Hepatocyte (in vitro differentiated cells): ENCODE results near the gene OGDHL. TPM values are rescaled to one million over a fixed set of nuclear protein-coding genes. Genes with fewer than 3 reads are reported as not detected.

Experiments used
- DNase-seq: peaks from one replicate; pipeline ENCODE4 v3.0.0-alpha.2; 2016; ENCODE audit warnings: low spot score
- H2AFZ ChIP-seq: fragments of 200-600 bp; sonication (generic); 2 replicates; pipeline ENCODE4 v1.6.0; 2016; ENCODE audit warnings: antibody characterized with exemption, mild to moderate bottlenecking
- H3K27ac ChIP-seq: fragments of 200-600 bp; sonication (generic); 2 replicates; pipeline ENCODE4 v1.5.1; 2016; ENCODE audit warnings: mild to moderate bottlenecking
- H3K27me3 ChIP-seq: fragments of 200-600 bp; sonication (generic); 2 replicates; pipeline ENCODE4 v1.6.1; 2016
- H3K36me3 ChIP-seq: fragments of 200-600 bp; sonication (generic); replicated peaks from 2 replicates; pipeline ENCODE4 v1.5.1; 2016; ENCODE audit warnings: low read depth; ENCODE audit not compliant: insufficient read depth
- H3K4me1 ChIP-seq: fragments of 200-600 bp; sonication (generic); 2 replicates; pipeline ENCODE4 v1.5.1; 2016; ENCODE audit warnings: mild to moderate bottlenecking, moderate library complexity; ENCODE audit not compliant: insufficient read depth
- H3K4me2 ChIP-seq: fragments of 200-600 bp; sonication (generic); 2 replicates; pipeline ENCODE4 v1.6.0; 2016
- H3K4me3 ChIP-seq: fragments of 200-600 bp; sonication (generic); 2 replicates; pipeline ENCODE4 v1.5.1; 2016; ENCODE audit warnings: mild to moderate bottlenecking
- H3K79me2 ChIP-seq: fragments of 200-600 bp; sonication (generic); 2 replicates; pipeline ENCODE4 v1.6.0; 2017; ENCODE audit warnings: mild to moderate bottlenecking
- H3K9me2 ChIP-seq: fragments of 200-600 bp; sonication (generic); replicated peaks from 2 replicates; pipeline ENCODE4 v1.6.0; 2017; ENCODE audit warnings: mild to moderate bottlenecking; ENCODE audit not compliant: insufficient read depth
- H3K9me3 ChIP-seq: fragments of 200-600 bp; sonication (generic); 2 replicates; pipeline ENCODE4 v1.5.1; 2016; ENCODE audit warnings: low read depth, mild to moderate bottlenecking
- H4K20me1 ChIP-seq: fragments of 200-600 bp; sonication (generic); 2 replicates; pipeline ENCODE4 v1.6.0; 2016; ENCODE audit warnings: mild to moderate bottlenecking; ENCODE audit not compliant: insufficient read depth, poor library complexity, severe bottlenecking
- EZH2 ChIP-seq: fragments of 200-600 bp; sonication (generic); IDR thresholded peaks from 2 replicates; pipeline ENCODE4 v1.6.1; 2016; ENCODE audit warnings: antibody characterized with exemption, mild to moderate bottlenecking, borderline replicate concordance
- EZH2phosphoT487 ChIP-seq: fragments of 200-600 bp; sonication (generic); IDR thresholded peaks from one replicate; pipeline ENCODE4 v1.6.1; 2018; ENCODE audit warnings: antibody characterized with exemption, mild to moderate bottlenecking, low read depth, moderate library complexity; ENCODE audit not compliant: unreplicated experiment, severe bottlenecking
- WGBS: methylation state at CpG from one replicate; pipeline ENCODE4 v1.1.6; 2016; ENCODE audit warnings: low lambda C conversion rate; ENCODE audit errors: missing lambda C conversion rate; 5-methylcytosine and 5-hydroxymethylcytosine counted together
- polyA plus RNA-seq: library from polyadenylated mRNA; unstranded; fragments of >200 nt; fragmentation: Nextera tagmentation; extraction: Ambion mirVana; gene quantifications from 2 replicates; pipeline ENCODE4 v1.2.1, GENCODE V29; 2016
- total RNA-seq: library from RNA; depleted of rRNA; stranded (reverse); fragments of >200 nt; gene quantifications from 2 replicates; pipeline ENCODE4 v1.2.3, GENCODE V29; 2014
- TF ChIP-seq, protein P1 (sequence below): fragments of 200-600 bp; sonication (generic); IDR thresholded peaks from 2 replicates; pipeline ENCODE4 v1.5.1; 2016; ENCODE audit warnings: antibody characterized with exemption, mild to moderate bottlenecking; ENCODE audit not compliant: poor library complexity

OGDHL gene
- total and polyA plus RNA-seq, 2 experiments from 2014 or later: 9.3 to 12.9 TPM

DNA sequence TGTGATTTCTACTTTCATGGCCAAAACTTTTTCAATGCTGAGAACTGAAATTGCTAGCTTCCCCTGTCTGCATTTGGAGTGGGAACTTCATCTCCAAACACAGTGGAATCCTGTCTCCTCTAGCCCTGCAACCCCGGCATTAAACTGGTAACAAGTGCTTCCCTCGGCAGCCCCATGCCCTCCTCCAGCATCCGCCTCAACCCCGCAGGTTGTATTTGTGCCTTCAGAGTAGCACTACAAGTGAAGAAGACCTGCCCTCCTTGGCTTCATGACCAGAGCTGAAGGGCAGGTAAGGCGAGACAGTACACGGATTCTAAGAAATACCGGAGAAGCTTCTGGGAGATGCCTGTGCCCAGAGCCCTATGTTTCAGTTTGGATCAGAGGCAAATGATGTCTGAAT, 65.8 kb downstream of the OGDHL start:
- Histone ChIP-seq H3K79me2 (no peaks in the 10 kb centered on the region), H4K20me1 (no peaks in the 10 kb centered on the region), H3K27ac (no peak overlapping the region), H3K4me3 (no peak overlapping the region), H3K4me1 (no peaks in the 10 kb centered on the region), H3K27me3 (peaks cover 17% of the 10 kb centered on the region), H3K9me2 (no peaks in the 10 kb centered on the region), H3K36me3 (no peaks in the 10 kb centered on the region), H3K4me2 (no peak overlapping the region), H3K9me3 (no peaks in the 10 kb centered on the region), H2AFZ (no peak overlapping the region)
- TF ChIP-seq EZH2 (no peak), EZH2phosphoT487 (no peak)
- TF ChIP-seq, protein P1, sequence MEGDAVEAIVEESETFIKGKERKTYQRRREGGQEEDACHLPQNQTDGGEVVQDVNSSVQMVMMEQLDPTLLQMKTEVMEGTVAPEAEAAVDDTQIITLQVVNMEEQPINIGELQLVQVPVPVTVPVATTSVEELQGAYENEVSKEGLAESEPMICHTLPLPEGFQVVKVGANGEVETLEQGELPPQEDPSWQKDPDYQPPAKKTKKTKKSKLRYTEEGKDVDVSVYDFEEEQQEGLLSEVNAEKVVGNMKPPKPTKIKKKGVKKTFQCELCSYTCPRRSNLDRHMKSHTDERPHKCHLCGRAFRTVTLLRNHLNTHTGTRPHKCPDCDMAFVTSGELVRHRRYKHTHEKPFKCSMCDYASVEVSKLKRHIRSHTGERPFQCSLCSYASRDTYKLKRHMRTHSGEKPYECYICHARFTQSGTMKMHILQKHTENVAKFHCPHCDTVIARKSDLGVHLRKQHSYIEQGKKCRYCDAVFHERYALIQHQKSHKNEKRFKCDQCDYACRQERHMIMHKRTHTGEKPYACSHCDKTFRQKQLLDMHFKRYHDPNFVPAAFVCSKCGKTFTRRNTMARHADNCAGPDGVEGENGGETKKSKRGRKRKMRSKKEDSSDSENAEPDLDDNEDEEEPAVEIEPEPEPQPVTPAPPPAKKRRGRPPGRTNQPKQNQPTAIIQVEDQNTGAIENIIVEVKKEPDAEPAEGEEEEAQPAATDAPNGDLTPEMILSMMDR: no peak
- no peak for DNase-seq
- 85% methylated on average over 7 of the region's 7 CpGs for WGBS

DNA sequence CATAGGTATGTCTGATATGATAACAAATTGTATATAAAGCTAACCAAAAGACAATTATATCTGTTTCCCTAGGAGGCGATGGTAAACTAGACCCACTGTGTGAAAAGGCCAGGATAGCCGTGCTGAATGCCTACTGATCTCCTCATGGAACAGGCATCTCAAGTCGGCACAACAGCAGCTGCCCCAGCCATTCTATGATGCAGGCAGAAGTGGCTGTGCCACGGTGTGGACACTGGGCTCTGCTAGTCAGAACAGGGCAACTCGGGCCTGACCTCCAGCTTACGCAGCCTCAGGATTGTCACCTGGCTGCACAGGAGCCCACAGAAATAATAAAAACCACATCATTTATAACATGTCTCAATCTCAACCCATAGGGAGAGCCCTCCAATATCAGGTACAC, 67.7 kb downstream of the OGDHL start:
- Histone ChIP-seq H2AFZ (no peak overlapping the region), H3K36me3 (no peaks in the 10 kb centered on the region), H3K4me1 (no peaks in the 10 kb centered on the region), H3K9me2 (no peaks in the 10 kb centered on the region), H3K79me2 (no peaks in the 10 kb centered on the region), H3K9me3 (no peaks in the 10 kb centered on the region), H3K4me3 (no peak overlapping the region), H3K27ac (no peak overlapping the region), H3K27me3 (peaks cover 35% of the 10 kb centered on the region), H4K20me1 (no peaks in the 10 kb centered on the region), H3K4me2 (no peak overlapping the region)
- 90% methylated on average over 6 of the region's 6 CpGs for WGBS
- TF ChIP-seq EZH2 (no peak), EZH2phosphoT487 (no peak)
- no peak for DNase-seq

DNA sequence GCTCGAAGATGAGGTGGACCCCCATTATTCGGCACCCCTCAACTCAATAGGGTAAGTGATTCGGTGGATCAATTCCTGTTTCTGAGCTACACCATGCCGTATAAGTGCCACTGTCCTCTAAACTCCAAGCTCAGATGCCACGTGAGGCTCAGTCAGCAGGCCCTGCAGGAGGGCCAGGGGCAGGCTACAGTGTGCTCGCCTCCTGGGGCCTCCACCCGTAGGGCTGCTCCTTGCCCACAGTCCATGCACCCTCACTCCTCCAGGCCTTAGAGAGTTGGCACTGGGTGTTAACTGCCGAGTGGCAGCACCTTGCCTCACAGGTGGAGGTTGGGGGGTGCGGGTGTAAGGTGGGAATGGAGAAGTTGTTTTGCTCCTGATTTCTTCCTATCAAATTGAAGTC, 70.5 kb downstream of the OGDHL start:
- TF ChIP-seq EZH2phosphoT487: no peak
- Histone ChIP-seq H3K4me1 (peaks cover 4% of the 10 kb centered on the region), H3K9me3 (no peaks in the 10 kb centered on the region), H3K36me3 (no peaks in the 10 kb centered on the region), H3K27ac (no peak overlapping the region), H3K79me2 (no peaks in the 10 kb centered on the region), H3K27me3 (peaks cover 46% of the 10 kb centered on the region), H2AFZ (no peak overlapping the region), H3K4me2 (no peak overlapping the region), H4K20me1 (no peaks in the 10 kb centered on the region), H3K9me2 (no peaks in the 10 kb centered on the region), H3K4me3 (no peak overlapping the region)
- WGBS: 71% methylated on average over 9 of the region's 9 CpGs
- DNase-seq: no peak

DNA sequence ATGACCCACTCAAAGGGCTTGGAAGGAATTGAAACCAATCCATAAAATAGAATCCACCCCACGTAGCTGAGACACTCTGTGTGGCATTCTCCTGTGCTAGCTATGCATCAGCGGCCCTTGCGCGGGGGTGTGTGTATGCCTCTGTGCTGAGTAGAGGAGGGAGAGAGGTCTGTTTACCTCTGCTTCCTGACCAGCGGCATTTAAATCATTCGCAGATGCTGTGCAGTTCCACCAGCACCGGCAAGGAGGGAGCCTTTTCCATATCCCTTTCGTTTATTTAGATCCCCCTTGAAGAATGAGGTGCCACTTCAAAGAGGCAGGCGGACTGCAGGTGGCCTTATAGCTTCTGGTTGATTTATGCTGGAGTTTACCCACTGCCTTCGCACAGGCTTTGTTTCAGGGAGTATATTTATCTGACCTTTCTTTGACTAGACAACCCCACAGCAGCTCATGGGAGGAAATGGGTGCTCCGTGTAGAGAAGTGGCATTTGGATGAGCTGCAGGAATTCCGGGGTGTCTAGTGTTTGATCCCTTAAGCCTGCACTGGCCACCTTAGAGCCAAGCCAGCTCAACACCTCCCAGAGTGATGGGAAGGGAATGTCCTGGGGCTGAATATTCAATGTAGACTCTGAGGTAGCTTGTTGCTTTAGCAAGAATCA, 71.3 kb downstream of the OGDHL start:
- no peaks in the 10 kb centered on the region for H3K79me2 ChIP-seq
- no peak overlapping the region for H2AFZ ChIP-seq
- no peaks in the 10 kb centered on the region for H3K36me3 ChIP-seq
- peaks cover 4% of the 10 kb centered on the region for H3K4me1 ChIP-seq
- TF ChIP-seq EZH2phosphoT487 (no peak), EZH2 (no peak)
- TF ChIP-seq, protein P1: no peak
- no peaks in the 10 kb centered on the region for H3K9me2 ChIP-seq
- H3K27me3 ChIP-seq: peaks cover 46% of the 10 kb centered on the region
- H3K27ac ChIP-seq: no peak overlapping the region
- no peak for DNase-seq
- H3K9me3 ChIP-seq: no peaks in the 10 kb centered on the region
- H4K20me1 ChIP-seq: no peaks in the 10 kb centered on the region
- WGBS: 11% methylated on average over 12 of the region's 12 CpGs
- H3K4me2 ChIP-seq: no peak overlapping the region
- H3K4me3 ChIP-seq: no peak overlapping the region
